GM21529 (cell line): ENCODE data around the gene MMP24OS.

Experiments
- ATAC-seq: cut with Tn5 transposase; IDR thresholded peaks from one replicate; pipeline ENCODE4 v1.9.1; 2021; ENCODE audit not compliant: unreplicated experiment

MMP24OS gene

DNA sequence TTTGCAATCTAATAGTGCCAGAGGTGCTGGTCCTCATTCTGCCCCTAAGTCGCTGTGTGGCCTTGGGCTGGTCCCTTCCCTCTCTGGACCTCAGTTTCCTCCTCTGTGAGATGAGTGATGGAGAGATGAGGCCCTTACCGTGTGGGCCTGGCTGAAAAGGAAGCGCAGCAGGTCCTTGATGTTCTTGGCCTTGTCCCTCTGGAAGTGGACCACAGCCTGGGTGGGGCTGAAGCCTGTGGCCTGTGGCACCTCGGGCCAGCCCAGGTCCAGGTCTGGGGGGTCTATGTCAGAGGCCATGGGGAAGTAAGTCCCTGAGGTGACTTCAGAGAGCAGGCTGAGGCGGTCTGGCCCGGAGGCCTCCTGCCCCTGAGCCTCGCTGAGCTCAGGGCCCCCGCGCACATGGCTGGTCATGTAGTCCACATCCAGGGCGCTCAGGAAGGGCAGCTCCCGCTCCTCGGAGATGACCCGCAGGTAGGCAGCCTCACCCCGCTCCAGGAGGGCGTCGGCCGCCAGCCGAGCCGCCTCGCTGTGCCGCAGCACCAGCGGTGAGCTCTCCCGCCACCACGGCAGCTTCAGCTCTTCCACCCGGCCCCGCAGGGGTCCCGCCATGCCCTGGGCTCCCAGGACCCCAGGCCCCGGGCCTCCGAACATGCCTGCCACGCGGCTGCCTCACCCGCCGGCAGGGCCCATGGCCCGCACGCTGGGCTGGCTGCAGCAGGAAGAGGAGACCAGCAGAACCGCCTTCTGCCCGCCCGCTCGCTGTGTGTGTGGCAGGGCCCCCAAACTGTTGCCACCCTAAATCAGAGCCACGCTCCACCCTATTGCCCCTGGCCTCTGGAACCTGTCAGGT lies 14.0 kb upstream of the MMP24OS start, which contains the start of gene FAM83C:
Gene FAM83C (minus strand): TSS at position 772 of the 850 bp plus-strand sequence. CDS start 121 bp downstream, at position 651.
- no peak for ATAC-seq

- ATAC-seq, result no peak
Observed at GRCh38 chr20:35290887-35291417, 13.0 kb upstream of the MMP24OS start.

GRCh38 chr20:35290186-35290886 lies 12.4 kb upstream of the MMP24OS start:
- no peak for ATAC-seq

- ATAC-seq, result no peak
Observed at GRCh38 chr20:35288325-35289060, 10.6 kb upstream of the MMP24OS start.

DNA sequence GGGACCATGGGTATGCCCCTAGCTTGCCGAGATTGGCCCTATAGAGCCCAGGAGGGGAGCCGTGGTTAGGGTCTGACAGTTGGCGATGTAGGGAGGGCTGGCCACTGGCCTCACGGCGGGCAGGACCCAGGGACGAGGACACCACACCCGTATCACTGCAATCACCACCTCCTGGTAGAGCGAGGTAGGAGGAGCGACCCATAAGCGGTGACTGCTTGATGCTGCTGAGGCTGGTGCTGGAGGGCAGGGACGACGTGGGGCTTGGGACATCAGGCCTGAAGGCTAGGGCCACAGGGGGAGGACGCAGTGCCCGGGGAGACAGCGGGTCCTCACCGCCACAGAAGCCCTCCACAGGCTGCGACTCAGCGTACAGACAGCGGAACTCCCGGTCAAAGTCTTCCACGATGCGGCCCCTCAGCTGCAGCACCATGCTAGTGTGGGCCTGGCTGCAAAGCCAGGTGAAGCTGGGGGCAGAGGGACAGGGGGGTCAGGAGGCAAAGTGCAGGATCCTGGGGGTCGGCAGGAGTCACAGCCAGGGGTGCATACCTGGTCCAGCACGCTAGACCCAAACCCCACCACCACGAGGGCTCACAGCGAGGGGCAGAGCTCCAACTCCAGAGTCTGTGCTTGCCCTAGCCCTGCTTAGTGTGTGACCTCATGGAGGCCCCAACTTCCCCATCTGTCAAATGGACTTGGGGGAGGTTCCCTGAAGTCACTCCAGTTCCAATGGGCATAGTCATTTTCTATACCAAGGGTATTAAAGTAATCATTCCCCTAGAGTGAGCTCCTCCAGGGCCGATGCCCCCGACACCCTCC lies 9.8 kb upstream of the MMP24OS start:
- ATAC-seq, result no peak

GRCh38 chr20:35286899-35287508 lies 9.1 kb upstream of the MMP24OS start:
- no peak for ATAC-seq

- ATAC-seq, result no peak
Observed at GRCh38 chr20:35286077-35286898, 8.4 kb upstream of the MMP24OS start.

DNA sequence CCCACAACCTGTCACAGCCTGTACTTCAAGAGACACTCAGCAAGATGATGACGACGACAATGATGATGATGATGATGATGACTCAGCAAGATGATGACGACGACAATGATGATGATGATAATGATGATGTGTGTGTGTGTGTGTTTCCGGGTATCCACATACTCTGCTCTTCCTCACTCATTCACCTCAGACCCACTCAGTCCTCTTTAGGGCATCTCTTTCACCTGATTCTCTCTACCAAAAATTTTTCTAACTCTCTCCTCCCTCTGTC lies 7.8 kb upstream of the MMP24OS start:
- no peak for ATAC-seq

GRCh38 chr20:35284992-35285805 lies 7.3 kb upstream of the MMP24OS start:
- ATAC-seq, result no peak

- peak; percentile 70 for ATAC-seq
Observed at GRCh38 chr20:35284267-35284991, 6.5 kb upstream of the MMP24OS start, which contains the start of gene EIF6. EIF6 (minus strand) TSS chr20:35284772; CDS start chr20:35284487, 285 bp downstream.

GRCh38 chr20:35283441-35284266 lies 5.7 kb upstream of the MMP24OS start:
- peak; percentile 27 for ATAC-seq

DNA sequence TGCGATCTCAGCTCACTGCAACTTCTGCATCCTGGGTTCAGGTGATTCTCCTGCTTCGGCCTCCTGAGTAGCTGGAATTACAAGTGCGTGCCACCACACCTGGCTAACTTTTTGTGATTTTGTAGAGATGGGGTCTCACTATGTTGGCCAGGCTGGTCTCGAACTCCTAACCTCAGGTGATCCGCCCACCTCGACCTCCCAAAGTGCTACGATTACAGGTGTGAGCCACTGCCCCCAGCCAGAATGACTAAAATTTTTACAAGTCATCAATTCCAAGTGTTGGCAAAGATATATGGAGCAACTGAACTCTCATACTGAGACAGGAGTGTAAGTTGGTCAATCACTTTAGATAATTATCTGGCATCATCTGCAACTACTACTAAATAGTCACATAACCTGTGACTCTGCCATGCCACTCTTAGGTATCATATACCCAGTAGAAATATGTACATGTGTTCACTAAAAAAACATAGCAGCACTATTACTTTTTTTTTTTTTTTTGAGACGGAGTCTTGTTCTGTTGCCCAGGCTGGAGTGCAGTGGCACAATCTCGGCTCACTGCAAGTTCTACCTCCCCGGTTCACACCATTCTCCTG lies 3.7 kb upstream of the MMP24OS start:
- no peak for ATAC-seq

- no peak for ATAC-seq
Observed at GRCh38 chr20:35280523-35280922, 2.6 kb upstream of the MMP24OS start.

DNA sequence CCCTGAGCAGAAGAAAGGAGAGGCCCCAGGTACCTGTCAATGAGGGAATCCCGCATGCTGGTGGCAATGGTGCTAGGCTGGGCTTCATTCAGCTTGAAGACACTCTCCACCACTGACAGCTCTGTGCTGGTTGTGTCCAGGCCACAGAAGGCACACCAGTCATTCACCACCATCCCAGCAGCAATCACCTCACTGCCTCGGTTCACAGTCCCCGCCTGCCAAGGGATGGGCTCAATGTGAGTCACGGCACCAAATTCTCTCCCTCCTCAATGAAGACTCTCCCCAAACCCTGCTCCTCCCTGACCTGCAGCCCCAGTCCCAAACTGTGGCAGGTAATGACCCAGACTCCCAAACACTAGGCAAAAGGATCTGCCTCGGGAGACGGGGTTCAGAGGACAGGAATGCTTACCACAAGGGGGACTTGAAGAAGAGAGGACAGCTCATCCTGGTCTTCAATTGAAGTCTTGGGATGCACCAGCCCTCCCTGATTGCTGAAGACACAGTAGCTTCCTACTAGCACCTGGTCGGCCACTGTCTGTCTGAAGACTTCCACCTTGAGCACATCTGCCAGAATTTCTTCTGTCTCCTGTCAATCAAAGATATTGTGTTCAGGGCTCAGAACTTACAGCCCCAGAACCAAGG lies 1.7 kb upstream of the MMP24OS start:
- ATAC-seq, result no peak

GRCh38 chr20:35279040-35279439 lies 1.1 kb upstream of the MMP24OS start:
- no peak for ATAC-seq

DNA sequence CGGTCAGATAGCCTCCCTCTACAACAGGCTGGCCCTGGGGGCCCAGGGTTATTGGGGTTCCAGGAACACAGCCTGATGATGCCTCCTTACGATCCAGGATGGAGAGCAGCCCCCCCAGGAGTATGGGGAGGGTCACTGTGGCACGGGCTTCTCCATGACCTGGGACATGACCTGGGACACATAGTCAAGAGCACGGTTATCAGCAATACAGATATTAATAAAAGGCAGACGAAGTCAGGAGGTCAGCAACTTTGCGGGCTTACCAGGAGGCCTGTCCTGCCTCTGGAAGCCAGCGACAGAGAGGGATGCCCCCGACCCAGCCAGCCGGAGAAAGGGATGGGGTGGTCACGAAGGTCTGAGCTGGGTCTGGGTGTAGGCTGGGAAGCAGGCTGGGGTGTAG lies 795 bp downstream of the MMP24OS start:
- ATAC-seq, result no peak
